K562 (cell line): ENCODE measurements around the gene TBL2. TPM values are rescaled to one million over a fixed set of nuclear protein-coding genes. Genes with fewer than 3 reads are reported as not detected.
A peak's percentile ranks its signal among the peaks of the same experiment; 100 is the strongest.

Source experiments
- ATAC-seq: fragments of 200-7000 bp; cut with Tn5 transposase; 3 replicates; pipeline ENCODE4 v1.9.1; 2020; ENCODE audit warnings: moderate library complexity
- BruUV-seq: library from RNA; stranded (reverse); fragments of 400-500 nt; replicated peaks from 2 replicates; lab custom pipeline; 2021; lab: Mats Ljungman, UMichigan
- CTCF ChIA-PET: fragments of 300-600 bp; formaldehyde crosslinking; extraction: SDS; loops from one replicate; lab custom pipeline; 2021; ENCODE audit warnings: low intra/inter-chr PET ratio; lab: Yijun Ruan, JAX
- POLR2A ChIA-PET: fragments of 300-600, 350-650 bp; sonication (Branson Sonifier 250); formaldehyde crosslinking; extraction: SDS; loops from one replicate; lab custom pipeline; 2021; ENCODE audit warnings: antibody characterized with exemption, inconsistent platforms; lab: Yijun Ruan, JAX
- DNase-seq, 4 experiments: peaks; one replicate each; pipeline versions ENCODE4 v3.0.0 to v3.0.0-alpha.2; 2011 to 2018; ENCODE audit warnings: low spot score in 3 of 4, mixed read lengths in 3 of 4; ENCODE audit errors: extremely low read depth in 1 of 4
- FAIRE-seq: peaks from 2 replicates; lab custom pipeline; 2011; peaks lifted over from hg19 to GRCh38; lab: Jason Lieb, UNC
- H2AFZ ChIP-seq: 2 replicates; pipeline ENCODE4 v1.6.0; 2011; ENCODE audit warnings: low read depth, low read length, control low read depth, inconsistent platforms
- H3K27ac ChIP-seq: fragments of 200-600 bp; 3 replicates; pipeline ENCODE4 v1.8.0; 2011; ENCODE audit warnings: low read depth, mild to moderate bottlenecking, control low read depth, inconsistent platforms, low read length, moderate library complexity, mixed read lengths; ENCODE audit errors: extremely low read depth
- H3K27me3 ChIP-seq, 2 experiments: fragments of 300-600 bp in 1 of 2; 2 replicates in 1 of 2; 3 replicates in 1 of 2; pipeline versions ENCODE4 v1.6.0 to v1.8.0; 2011; ENCODE audit warnings: inconsistent platforms in 2 of 2, low read length in 2 of 2, mild to moderate bottlenecking in 1 of 2, mixed read lengths in 1 of 2, moderate library complexity in 1 of 2; ENCODE audit not compliant: control insufficient read depth in 2 of 2, insufficient read depth in 2 of 2
- H3K36me3 ChIP-seq: fragments of 300-600 bp; 3 replicates; pipeline ENCODE4 v1.8.0; 2011; ENCODE audit warnings: mild to moderate bottlenecking, low read length, inconsistent platforms; ENCODE audit not compliant: control insufficient read depth, insufficient read depth
- H3K4me1 ChIP-seq, 2 experiments: fragments of 200-600 bp in 1 of 2; replicated peaks in 1 of 2; 2 replicates in 1 of 2; 3 replicates in 1 of 2; pipeline versions ENCODE4 v1.5.1 to v1.8.0; 2011; ENCODE audit warnings: inconsistent platforms in 2 of 2, low read length in 2 of 2, mild to moderate bottlenecking in 1 of 2, mixed read lengths in 1 of 2, moderate library complexity in 1 of 2; ENCODE audit not compliant: control insufficient read depth in 2 of 2, insufficient read depth in 2 of 2
- H3K4me2 ChIP-seq: 2 replicates; pipeline ENCODE4 v1.6.1; 2011; ENCODE audit warnings: low read length, control low read depth, inconsistent platforms, mixed read lengths; ENCODE audit not compliant: insufficient read depth
- H3K4me3 ChIP-seq: fragments of 200-600 bp; sonication (generic), shearing (Covaris generic); 2 replicates; pipeline ENCODE4 v1.5.1; 2016; ENCODE audit warnings: control low read depth, inconsistent platforms
- H3K79me2 ChIP-seq: fragments of 200-600 bp; 3 replicates; pipeline ENCODE4 v1.8.0; 2011; ENCODE audit warnings: low read length, inconsistent platforms; ENCODE audit not compliant: control insufficient read depth, insufficient read depth
- H3K9ac ChIP-seq, 2 experiments: 2 replicates each; pipeline versions ENCODE4 v1.6.0 to v1.6.1; 2011; ENCODE audit warnings: low read depth in 2 of 2, low read length in 2 of 2, control low read depth in 1 of 2, inconsistent platforms in 1 of 2, mild to moderate bottlenecking in 1 of 2, mixed read lengths in 1 of 2; ENCODE audit not compliant: insufficient read depth in 1 of 2
- H3K9me1 ChIP-seq: one replicate; pipeline ENCODE4 v1.6.0; 2011; ENCODE audit warnings: inconsistent platforms, mild to moderate bottlenecking, low read length, moderate library complexity; ENCODE audit not compliant: control insufficient read depth, insufficient read depth
- H3K9me3 ChIP-seq: replicated peaks from 2 replicates; pipeline ENCODE4 v1.5.1; 2011; ENCODE audit warnings: low read depth, low read length, inconsistent platforms; ENCODE audit not compliant: control insufficient read depth, insufficient read depth
- H4K20me1 ChIP-seq: replicated peaks from 2 replicates; pipeline ENCODE4 v1.6.1; 2011; ENCODE audit warnings: low read length, inconsistent platforms, mixed read lengths; ENCODE audit not compliant: control insufficient read depth, insufficient read depth
- ARID3A ChIP-seq: IDR thresholded peaks from 2 replicates; pipeline ENCODE4 v1.6.1; 2012; ENCODE audit warnings: low read depth, low read length, improper control_type of control experiment, borderline replicate concordance
- C11orf30 ChIP-seq: fragments of 450-650 bp; IDR thresholded peaks from 2 replicates; pipeline ENCODE4 v1.6.1; 2016; ENCODE audit warnings: low read depth, mild to moderate bottlenecking
- CEBPB ChIP-seq: fragments of 450-650 bp; IDR thresholded peaks from 2 replicates; pipeline ENCODE4 v1.6.1; 2016; ENCODE audit warnings: missing genetic modification characterization, missing compliant biosample characterization
- CEBPG ChIP-seq, 3 experiments: fragments of 200-800 bp in 1 of 3; sonication (Bioruptor generic) in 1 of 3; sonication (generic) in 1 of 3; formaldehyde crosslinking in 1 of 3; IDR thresholded peaks in 2 of 3; conservative IDR thresholded peaks in 1 of 3; 2 replicates each; pipeline versions ENCODE4 v1.6.1 to v1.8.0; 2016 to 2022; ENCODE audit warnings: missing compliant biosample characterization in 2 of 3, missing genetic modification characterization in 2 of 3, mild to moderate bottlenecking in 1 of 3, missing genetic modification reagents in 1 of 3
- DPF2 ChIP-seq: fragments of 450-650 bp; IDR thresholded peaks from 2 replicates; pipeline ENCODE4 v1.6.1; 2016
- FOSL1 ChIP-seq: fragments of 200-800 bp; sonication (Bioruptor generic); conservative IDR thresholded peaks from 2 replicates; pipeline ENCODE4 v1.6.1; 2016; ENCODE audit warnings: missing genetic modification characterization, missing compliant biosample characterization
- HMGXB4 ChIP-seq: sonication (generic); formaldehyde crosslinking; IDR thresholded peaks from 2 replicates; pipeline ENCODE4 v1.8.1; 2023; ENCODE audit warnings: mild to moderate bottlenecking, missing genetic modification reagents
- LCOR ChIP-seq: sonication (generic); formaldehyde crosslinking; IDR thresholded peaks from 2 replicates; pipeline ENCODE4 v1.8.0; 2022; ENCODE audit warnings: mild to moderate bottlenecking, missing genetic modification reagents
- MAX ChIP-seq: sonication (generic); formaldehyde crosslinking; IDR thresholded peaks from 2 replicates; pipeline ENCODE4 v1.9.0; 2022; ENCODE audit warnings: mild to moderate bottlenecking, missing genetic modification reagents
- MEF2A ChIP-seq: IDR thresholded peaks from 2 replicates; pipeline ENCODE4 v1.6.1; 2011; ENCODE audit warnings: low read depth, mild to moderate bottlenecking, low read length, moderate library complexity; ENCODE audit not compliant: control insufficient read depth
- POU5F1 ChIP-seq: fragments of 150-350 bp; IDR thresholded peaks from 2 replicates; pipeline ENCODE4 v1.6.1; 2014; ENCODE audit warnings: borderline replicate concordance, low read length, low read depth, mild to moderate bottlenecking; ENCODE audit not compliant: partially characterized antibody
- SMARCE1 ChIP-seq: fragments of 450-650 bp; IDR thresholded peaks from 2 replicates; pipeline ENCODE4 v1.7.1; 2016; ENCODE audit warnings: mild to moderate bottlenecking
- SRSF9 ChIP-seq: fragments of 200-400 bp; formaldehyde crosslinking; IDR thresholded peaks from 2 replicates; pipeline ENCODE4 v1.6.1; 2017; ENCODE audit warnings: low read depth, low read length, borderline replicate concordance
- ZBTB7A ChIP-seq: IDR thresholded peaks from 2 replicates; pipeline ENCODE4 v1.6.1; 2011; ENCODE audit warnings: low read depth, mild to moderate bottlenecking, low read length, moderate library complexity, borderline replicate concordance; ENCODE audit not compliant: control insufficient read depth
- ZFX ChIP-seq: sonication (generic); formaldehyde crosslinking; IDR thresholded peaks from 2 replicates; pipeline ENCODE4 v1.8.0; 2022; ENCODE audit warnings: mild to moderate bottlenecking, missing genetic modification reagents, moderate library complexity
- ZNF316 ChIP-seq: fragments of 450-650 bp; IDR thresholded peaks from 2 replicates; pipeline ENCODE4 v1.6.1; 2016
- ZNF445 ChIP-seq: fragments of 250-450 bp; sonication (Bioruptor Pico); IDR thresholded peaks from 2 replicates; pipeline ENCODE4 v1.4.0; 2020; ENCODE audit warnings: low read depth, mild to moderate bottlenecking, moderate library complexity
- ZNF778 ChIP-seq: fragments of 450-650 bp; formaldehyde crosslinking; IDR thresholded peaks from 2 replicates; pipeline ENCODE4 v1.4.0; 2020; ENCODE audit warnings: mild to moderate bottlenecking, moderate library complexity
- WGBS: fragments of 100-300 bp; shearing (Covaris generic); methylation state at CpG from one replicate; pipeline ENCODE4 v1.1.6; 2016; ENCODE audit warnings: low coverage, mixed read lengths; ENCODE audit not compliant: insufficient coverage; ENCODE audit errors: missing lambda C conversion rate; 5-methylcytosine and 5-hydroxymethylcytosine counted together
- in situ Hi-C: fragments of 300-500 bp; cut with MboI; formaldehyde crosslinking; loops from 4 replicates; pipeline ENCODE4 v1.15.0; 2018; ENCODE audit warnings: inconsistent platforms, mixed read lengths
- intact Hi-C: fragments of 100-400 bp; cut with micrococcal nuclease; formaldehyde crosslinking; loops from 2 replicates; pipeline ENCODE4 v1.14.2; 2022
- polyA plus RNA-seq, 8 experiments: library from polyadenylated mRNA; depleted of rRNA in 4 of 8; stranded (reverse) in 5 of 8; unstranded in 3 of 8; fragments of >200 nt; fragmentation: Nextera tagmentation in 2 of 8; fragmentation: Illumina TruSeq in 1 of 8; extraction: Ambion mirVana in 2 of 8; extraction: Trizol in 1 of 8; gene quantifications; 2 replicates each; pipeline versions ENCODE4 v1.2.1 to v1.2.3, GENCODE V29; 2011 to 2014; ENCODE audit warnings: inconsistent platforms in 1 of 8, missing spikeins in 1 of 8
- total RNA-seq, 7 experiments: library from RNA; depleted of rRNA in 6 of 7; stranded (reverse); fragments of >200 nt in 6 of 7; fragmentation: Illumina TruSeq in 2 of 7; extraction: Trizol in 2 of 7; gene quantifications; 2 replicates each; pipeline versions ENCODE4 v1.2.1 to v1.2.3, GENCODE V29; 2011 to 2021; ENCODE audit warnings: low replicate concordance in 1 of 7

The TBL2 gene
- total and polyA plus RNA-seq, 9 of the 15 experiments (the other 6 are each of a cell fraction or from before 2014, with no cell fraction given): 2.5 to 123 (median 49.2) TPM

- Histone ChIP-seq H3K79me2 (peaks cover 18% of the 10 kb centered on the region), H4K20me1 (peaks cover 2% of the 10 kb centered on the region; the same call in 1 of the 2 replicates), H3K27ac (0 out of 3 replicates have a peak overlapping the region, but pooled peaks have one; percentile 35), H3K9me3 (no peaks in the 10 kb centered on the region), H3K9me1 (no peaks in the 10 kb centered on the region), H3K27me3 (no peaks in the 10 kb centered on the region), H2AFZ (peak overlapping the region; percentile 47), H3K4me1 (peaks cover 31 to 37% of the 10 kb centered on the region in 2 experiments), H3K36me3 (peaks cover 6% of the 10 kb centered on the region), H3K4me2 (peak overlapping the region; percentile 3; the same call in 1 of the 2 replicates), H3K9ac (peak overlapping the region; percentile 24 to 64; a peak in 1 of 4 replicates), H3K4me3 (no peak overlapping the region)
- intact Hi-C loops: no loop called here
- ChIA-PET CTCF (no interaction called here), POLR2A (interaction anchor here (0.7 to 2.8 kb wide), 11 partner anchors 7 to 39 kb away, joined by 3 to 12 read pairs (median 4); partner anchors contain the start of genes BAZ1B and TBL2)
- DNase-seq: peak in 3 of 4 experiments; percentile 31 to 64 (median 33)
- peak; percentile 79 for FAIRE-seq
- BruUV-seq: no TSS peak
- in situ Hi-C loops: no loop called here
- no peak for ATAC-seq
- WGBS: 35% methylated on average over 11 of the region's 11 CpGs
- TF ChIP-seq MEF2A (peak; percentile 90), ZNF445 (no peak), FOSL1 (tag) (peak; percentile 44), DPF2 (peak; percentile 75), ZBTB7A (no peak), HMGXB4 (CRISPR knock-in tag) (0 out of 2 replicates have a peak, but pooled peaks have one; percentile 35), LCOR (CRISPR knock-in tag) (0 out of 2 replicates have a peak, but pooled peaks have one; percentile 32), MAX (peak; percentile 57; the same call in 1 of the 2 replicates), ZFX (no peak), CEBPG (CRISPR knock-in tag; IDR thresholded peaks at IDR 0.05) (peak; percentile 52; the same call in 1 of the 2 replicates), CEBPG (tag; conservative IDR thresholded peaks at IDR 0.05 in 1 of 2, IDR thresholded peaks at IDR 0.05 in 1 of 2) (no peak), C11orf30 (peak; percentile 64), ARID3A (peak; percentile 47; the same call in 1 of the 2 replicates), POU5F1 (no peak), SRSF9 (no peak), CEBPB (tag) (peak; percentile 36; the same call in 1 of the 2 replicates), ZNF778 (CRISPR knock-in tag) (no peak), ZNF316 (peak; percentile 70), SMARCE1 (peak; percentile 38; the same call in 1 of the 2 replicates)
Measured at GRCh38 chr7:73560109-73560835, 18.1 kb downstream of the TBL2 start.
